RWPE2 (cell line): ENCODE measurements around the gene TSSK1B.

Source experiments
- ATAC-seq: fragments of 200-7000 bp; cut with Tn5 transposase; 3 replicates; pipeline ENCODE4 v1.9.1; 2021; ENCODE audit warnings: low read depth
- DNase-seq: peaks from one replicate; pipeline ENCODE4 v3.0.0-alpha.2; 2020; ENCODE audit warnings: low spot score
- H3K27ac ChIP-seq: fragments of 450-650 bp; 2 replicates; pipeline ENCODE4 v1.5.1; 2017; ENCODE audit warnings: mild to moderate bottlenecking; ENCODE audit not compliant: poor library complexity, severe bottlenecking
- H3K27me3 ChIP-seq: fragments of 250-450 bp; sonication (Bioruptor Pico); 2 replicates; pipeline ENCODE4 v1.5.1; 2021; ENCODE audit warnings: mild to moderate bottlenecking, moderate library complexity; ENCODE audit not compliant: insufficient read depth, poor library complexity, severe bottlenecking
- H3K36me3 ChIP-seq: fragments of 250-450 bp; sonication (Bioruptor Pico); 2 replicates; pipeline ENCODE4 v1.5.1; 2020; ENCODE audit warnings: low read depth, mild to moderate bottlenecking, moderate library complexity
- H3K4me1 ChIP-seq: fragments of 250-450 bp; sonication (Bioruptor Pico); 2 replicates; pipeline ENCODE4 v1.5.1; 2021; ENCODE audit warnings: mild to moderate bottlenecking, moderate library complexity; ENCODE audit not compliant: insufficient read depth, poor library complexity, severe bottlenecking
- H3K4me3 ChIP-seq: fragments of 250-450 bp; sonication (Bioruptor Pico); 2 replicates; pipeline ENCODE4 v1.5.1; 2021; ENCODE audit warnings: mild to moderate bottlenecking, moderate library complexity; ENCODE audit not compliant: severe bottlenecking
- H3K9me3 ChIP-seq: fragments of 250-450 bp; sonication (Bioruptor Pico); 2 replicates; pipeline ENCODE4 v1.5.1; 2021; ENCODE audit warnings: mild to moderate bottlenecking, moderate library complexity; ENCODE audit not compliant: severe bottlenecking
- CTCF ChIP-seq: fragments of 450-650 bp; IDR thresholded peaks from one replicate; pipeline ENCODE4 v1.5.1; 2017; ENCODE audit warnings: mild to moderate bottlenecking, moderate library complexity; ENCODE audit not compliant: poor library complexity, severe bottlenecking

Gene TSSK1B

GRCh38 chr5:113394658-113395057, 40.1 kb downstream of the TSSK1B start:
- Histone ChIP-seq H3K27me3 (no peaks in the 10 kb centered on the region), H3K4me3 (no peak overlapping the region), H3K9me3 (no peaks in the 10 kb centered on the region), H3K27ac (no peak overlapping the region), H3K4me1 (no peaks in the 10 kb centered on the region), H3K36me3 (no peaks in the 10 kb centered on the region)
- TF ChIP-seq CTCF: no peak
- no peak for ATAC-seq
- DNase-seq: no peak

- DNase-seq (no peak), ATAC-seq (no peak)
- no peaks in the 10 kb centered on the region for H3K9me3 ChIP-seq
- TF ChIP-seq CTCF: no peak
- H3K36me3 ChIP-seq: no peaks in the 10 kb centered on the region
- no peaks in the 10 kb centered on the region for H3K27me3 ChIP-seq
- H3K27ac ChIP-seq: no peak overlapping the region
- H3K4me1 ChIP-seq: no peaks in the 10 kb centered on the region
- H3K4me3 ChIP-seq: no peak overlapping the region
Observed at GRCh38 chr5:113390224-113390623, 44.6 kb downstream of the TSSK1B start.

- H3K27ac ChIP-seq: no peak overlapping the region
- no peak for ATAC-seq
- H3K4me3 ChIP-seq: no peak overlapping the region
- no peak for TF ChIP-seq CTCF
- H3K9me3 ChIP-seq: no peaks in the 10 kb centered on the region
- H3K27me3 ChIP-seq: no peaks in the 10 kb centered on the region
- no peak for DNase-seq
- no peaks in the 10 kb centered on the region for H3K4me1 ChIP-seq
- H3K36me3 ChIP-seq: no peaks in the 10 kb centered on the region
Observed at GRCh38 chr5:113389116-113389515, 45.7 kb downstream of the TSSK1B start.

- H3K36me3 ChIP-seq: no peaks in the 10 kb centered on the region
- ATAC-seq (no peak), DNase-seq (no peak)
- TF ChIP-seq CTCF: no peak
- H3K27me3 ChIP-seq: no peaks in the 10 kb centered on the region
- peaks cover 5% of the 10 kb centered on the region for H3K4me1 ChIP-seq
- H3K27ac ChIP-seq: no peak overlapping the region
- H3K9me3 ChIP-seq: no peaks in the 10 kb centered on the region
- no peak overlapping the region for H3K4me3 ChIP-seq
Observed at GRCh38 chr5:113387844-113388243, 46.9 kb downstream of the TSSK1B start.

- Histone ChIP-seq H3K27me3 (no peaks in the 10 kb centered on the region), H3K4me1 (peaks cover 9% of the 10 kb centered on the region), H3K27ac (no peak overlapping the region), H3K36me3 (no peaks in the 10 kb centered on the region), H3K4me3 (no peak overlapping the region), H3K9me3 (no peaks in the 10 kb centered on the region)
- DNase-seq (no peak), ATAC-seq (no peak)
- TF ChIP-seq CTCF: no peak
Observed at GRCh38 chr5:113384782-113385285, 50.0 kb downstream of the TSSK1B start.
